Neural cell (in vitro differentiated cells): ENCODE measurements around the gene TXNRD1.

Source experiments
- EP300 ChIP-seq: fragments of 450-650 bp; conservative IDR thresholded peaks from 2 replicates; pipeline ENCODE4 v1.6.1; 2014; ENCODE audit warnings: antibody characterized with exemption, mild to moderate bottlenecking, moderate library complexity; ENCODE audit not compliant: poor library complexity, severe bottlenecking
- EZH2 ChIP-seq: fragments of 200-600, 300-800 bp; shearing (Covaris generic), sonication (generic); IDR thresholded peaks from 2 replicates; pipeline ENCODE4 v1.6.1; 2014; ENCODE audit warnings: antibody characterized with exemption, low read length, borderline replicate concordance, mild to moderate bottlenecking; ENCODE audit not compliant: insufficient read depth, poor library complexity, severe bottlenecking
- MXI1 ChIP-seq: fragments of 450-650 bp; conservative IDR thresholded peaks from 2 replicates; pipeline ENCODE4 v1.6.1; 2014; ENCODE audit warnings: antibody characterized with exemption, mild to moderate bottlenecking; ENCODE audit not compliant: poor library complexity, severe bottlenecking
- POLR2AphosphoS5 ChIP-seq: IDR thresholded peaks from 2 replicates; pipeline ENCODE4 v1.6.1; 2012
- RAD21 ChIP-seq: fragments of 450-650 bp; conservative IDR thresholded peaks from 2 replicates; pipeline ENCODE4 v1.6.1; 2014; ENCODE audit warnings: antibody characterized with exemption, mild to moderate bottlenecking, moderate library complexity
- SMC3 ChIP-seq: fragments of 450-650 bp; conservative IDR thresholded peaks from 2 replicates; pipeline ENCODE4 v1.6.1; 2014; ENCODE audit warnings: antibody characterized with exemption, mild to moderate bottlenecking, moderate library complexity; ENCODE audit not compliant: poor library complexity
- TF ChIP-seq, protein P1 (sequence below): IDR thresholded peaks from 2 replicates; pipeline ENCODE4 v1.6.1; 2012; ENCODE audit warnings: borderline replicate concordance
- TF ChIP-seq, protein P2 (sequence below): fragments of 450-650 bp; IDR thresholded peaks from 2 replicates; pipeline ENCODE4 v1.5.1; 2014; ENCODE audit warnings: antibody characterized with exemption, mild to moderate bottlenecking, moderate library complexity; ENCODE audit not compliant: poor library complexity, severe bottlenecking

DNA sequence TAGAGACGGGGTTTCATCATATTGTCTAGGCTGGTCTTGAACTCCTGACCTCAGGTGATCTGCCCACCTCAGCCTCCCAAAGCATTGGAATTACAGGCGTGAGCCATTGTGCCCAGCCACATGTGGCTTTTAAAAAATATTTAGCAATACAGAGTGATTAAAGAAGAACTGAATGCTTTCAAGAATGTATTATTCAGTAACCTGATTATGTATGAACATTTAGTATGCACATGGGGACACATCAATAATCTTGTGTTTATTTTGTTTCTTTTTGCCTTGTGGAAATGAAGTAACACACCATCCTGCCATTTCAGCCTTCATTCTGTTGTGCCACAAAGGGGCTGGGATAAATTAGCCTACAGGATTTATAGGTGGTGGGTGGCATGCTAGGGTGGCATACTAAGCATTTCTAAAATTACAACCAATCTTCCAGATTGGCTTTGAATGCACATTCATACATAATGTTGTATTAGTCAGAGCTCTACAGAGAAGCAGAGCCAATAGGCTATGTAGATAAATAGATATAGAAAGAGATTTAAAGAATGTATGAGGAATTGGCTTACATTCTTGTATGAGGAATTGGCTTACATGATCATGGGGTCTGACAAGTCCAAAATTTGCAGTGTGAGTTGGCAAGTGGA, 25.5 kb upstream of the TXNRD1 start:
- no peak for TF ChIP-seq EZH2
- no peak for TF ChIP-seq POLR2AphosphoS5
- TF ChIP-seq, protein P1, sequence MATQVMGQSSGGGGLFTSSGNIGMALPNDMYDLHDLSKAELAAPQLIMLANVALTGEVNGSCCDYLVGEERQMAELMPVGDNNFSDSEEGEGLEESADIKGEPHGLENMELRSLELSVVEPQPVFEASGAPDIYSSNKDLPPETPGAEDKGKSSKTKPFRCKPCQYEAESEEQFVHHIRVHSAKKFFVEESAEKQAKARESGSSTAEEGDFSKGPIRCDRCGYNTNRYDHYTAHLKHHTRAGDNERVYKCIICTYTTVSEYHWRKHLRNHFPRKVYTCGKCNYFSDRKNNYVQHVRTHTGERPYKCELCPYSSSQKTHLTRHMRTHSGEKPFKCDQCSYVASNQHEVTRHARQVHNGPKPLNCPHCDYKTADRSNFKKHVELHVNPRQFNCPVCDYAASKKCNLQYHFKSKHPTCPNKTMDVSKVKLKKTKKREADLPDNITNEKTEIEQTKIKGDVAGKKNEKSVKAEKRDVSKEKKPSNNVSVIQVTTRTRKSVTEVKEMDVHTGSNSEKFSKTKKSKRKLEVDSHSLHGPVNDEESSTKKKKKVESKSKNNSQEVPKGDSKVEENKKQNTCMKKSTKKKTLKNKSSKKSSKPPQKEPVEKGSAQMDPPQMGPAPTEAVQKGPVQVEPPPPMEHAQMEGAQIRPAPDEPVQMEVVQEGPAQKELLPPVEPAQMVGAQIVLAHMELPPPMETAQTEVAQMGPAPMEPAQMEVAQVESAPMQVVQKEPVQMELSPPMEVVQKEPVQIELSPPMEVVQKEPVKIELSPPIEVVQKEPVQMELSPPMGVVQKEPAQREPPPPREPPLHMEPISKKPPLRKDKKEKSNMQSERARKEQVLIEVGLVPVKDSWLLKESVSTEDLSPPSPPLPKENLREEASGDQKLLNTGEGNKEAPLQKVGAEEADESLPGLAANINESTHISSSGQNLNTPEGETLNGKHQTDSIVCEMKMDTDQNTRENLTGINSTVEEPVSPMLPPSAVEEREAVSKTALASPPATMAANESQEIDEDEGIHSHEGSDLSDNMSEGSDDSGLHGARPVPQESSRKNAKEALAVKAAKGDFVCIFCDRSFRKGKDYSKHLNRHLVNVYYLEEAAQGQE = no peak
- TF ChIP-seq, protein P2, sequence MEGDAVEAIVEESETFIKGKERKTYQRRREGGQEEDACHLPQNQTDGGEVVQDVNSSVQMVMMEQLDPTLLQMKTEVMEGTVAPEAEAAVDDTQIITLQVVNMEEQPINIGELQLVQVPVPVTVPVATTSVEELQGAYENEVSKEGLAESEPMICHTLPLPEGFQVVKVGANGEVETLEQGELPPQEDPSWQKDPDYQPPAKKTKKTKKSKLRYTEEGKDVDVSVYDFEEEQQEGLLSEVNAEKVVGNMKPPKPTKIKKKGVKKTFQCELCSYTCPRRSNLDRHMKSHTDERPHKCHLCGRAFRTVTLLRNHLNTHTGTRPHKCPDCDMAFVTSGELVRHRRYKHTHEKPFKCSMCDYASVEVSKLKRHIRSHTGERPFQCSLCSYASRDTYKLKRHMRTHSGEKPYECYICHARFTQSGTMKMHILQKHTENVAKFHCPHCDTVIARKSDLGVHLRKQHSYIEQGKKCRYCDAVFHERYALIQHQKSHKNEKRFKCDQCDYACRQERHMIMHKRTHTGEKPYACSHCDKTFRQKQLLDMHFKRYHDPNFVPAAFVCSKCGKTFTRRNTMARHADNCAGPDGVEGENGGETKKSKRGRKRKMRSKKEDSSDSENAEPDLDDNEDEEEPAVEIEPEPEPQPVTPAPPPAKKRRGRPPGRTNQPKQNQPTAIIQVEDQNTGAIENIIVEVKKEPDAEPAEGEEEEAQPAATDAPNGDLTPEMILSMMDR = no peak
- TF ChIP-seq MXI1 = no peak
- TF ChIP-seq RAD21 = no peak
- TF ChIP-seq SMC3 = no peak
- TF ChIP-seq EP300 = no peak
